Measurements from ENCODE around the gene ANAPC15. TPM values are rescaled to one million over a fixed set of nuclear protein-coding genes. Genes with fewer than 3 reads are reported as not detected.

The ANAPC15 gene
- total and polyA plus RNA-seq, 2 of the 4 experiments (the other 2 are of a cell fraction), result 66.3 to 84.2 TPM

DNA sequence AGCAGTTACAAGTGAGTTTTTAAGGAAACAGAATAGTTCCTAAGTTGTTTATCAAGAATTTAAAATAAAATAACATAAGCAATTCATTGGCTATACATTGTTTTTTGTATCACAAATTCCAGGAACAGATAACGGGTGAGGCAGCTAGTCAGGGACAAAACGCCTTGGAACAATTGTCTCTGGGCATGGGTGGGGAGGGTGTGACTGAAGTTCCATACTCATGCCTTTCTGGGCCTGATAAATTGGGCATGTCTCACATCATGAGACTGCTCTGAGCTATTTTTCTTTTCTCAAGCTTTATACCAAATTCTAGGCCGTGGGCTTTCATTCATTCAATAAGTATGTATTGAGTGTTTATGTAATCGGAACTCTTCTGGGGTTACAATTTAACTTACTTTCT lies 44.6 kb upstream of the ANAPC15 start (continued):
- no peak for TF ChIP-seq RCOR1 (IDR thresholded peaks at IDR 0.05; ENCODE audit: insufficient replicate concordance, low read length)

DNA sequence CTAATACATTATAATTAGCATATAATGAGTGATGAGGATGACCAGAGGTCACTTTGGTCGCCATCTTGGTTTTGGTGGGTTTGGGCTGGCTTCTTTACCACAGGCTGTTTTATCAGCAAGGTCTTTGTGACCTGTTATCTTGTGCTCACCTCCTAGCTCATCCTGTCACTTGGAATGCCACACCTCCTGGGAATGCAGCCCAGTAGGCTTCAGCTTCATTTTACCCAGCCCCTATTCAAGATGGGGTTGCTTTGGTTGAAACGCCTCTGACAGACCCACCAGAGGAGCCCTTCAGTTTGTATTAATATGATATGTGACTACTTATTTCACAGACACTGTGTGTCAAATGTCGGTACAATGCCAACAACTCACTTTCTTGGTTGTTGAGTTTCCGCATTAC lies 43.3 kb upstream of the ANAPC15 start:
- Histone ChIP-seq H3K9me3 (ENCODE audit: control insufficient read depth, insufficient read depth, low read length) (no peaks in the 10 kb centered on the region), H3K4me3 (ENCODE audit: insufficient read depth, low read depth, low read length) (no peak overlapping the region), H3K4me1 (ENCODE audit: control insufficient read depth, insufficient read depth, low read length) (peaks cover 2% of the 10 kb centered on the region), H3K9me1 (ENCODE audit: insufficient read depth, low read length) (no peaks in the 10 kb centered on the region), H3K14ac (replicated peaks; ENCODE audit: low read depth, low read length) (no peak overlapping the region), H3K9ac (ENCODE audit: low read depth, low read length) (no peak overlapping the region), H3K27ac (ENCODE audit: insufficient read depth, low read length) (no peak overlapping the region), H2AK9ac (replicated peaks; ENCODE audit: low read depth, low read length, poor library complexity) (no peak overlapping the region), H3K23ac (ENCODE audit: low read depth, low read length) (no peak overlapping the region), H2BK5ac (ENCODE audit: low read depth, low read length, poor library complexity, severe bottlenecking) (no peak overlapping the region), H2AFZ (replicated peaks; ENCODE audit: low read length, poor library complexity) (no peak overlapping the region), H2AK5ac (ENCODE audit: low read depth, low read length) (no peak overlapping the region), H4K91ac (ENCODE audit: insufficient read depth, low read depth, low read length) (no peak overlapping the region), H3K79me1 (ENCODE audit: low read depth in 1 of 2, low read length in 2 of 2) (no peaks in the 10 kb centered on the region), H2BK20ac (ENCODE audit: low read depth, low read length) (no peak overlapping the region), H2BK15ac (ENCODE audit: low read depth, low read length) (no peak overlapping the region), H3K56ac (ENCODE audit: extremely low read depth, insufficient read depth, low read length) (no peak overlapping the region), H4K20me1 (ENCODE audit: insufficient read depth, low read length) (no peaks in the 10 kb centered on the region), H4K5ac (ENCODE audit: low read depth, low read length) (no peak overlapping the region), H3K18ac (ENCODE audit: low read depth, low read length) (no peak overlapping the region), H4K8ac (ENCODE audit: low read depth in 2 of 2, low read length in 2 of 2) (no peak overlapping the region), H2BK120ac (ENCODE audit: low read depth, low read length) (no peak overlapping the region), H3K4me2 (ENCODE audit: low read depth, low read length) (no peak overlapping the region), H3K4ac (ENCODE audit: low read depth, low read length) (no peak overlapping the region), H3K27me3 (ENCODE audit: control insufficient read depth, insufficient read depth, low read length) (peaks cover 18% of the 10 kb centered on the region), H3K36me3 (ENCODE audit: control insufficient read depth, insufficient read depth, low read length) (no peaks in the 10 kb centered on the region)
- intact Hi-C loops (cut with micrococcal nuclease) (no loop called here), in situ Hi-C loops (cut with MboI; ENCODE audit: low sequenced_read_pairs) (no loop called here), dilution Hi-C loops (cut with HindIII; ENCODE audit: low sequenced_read_pairs, unreplicated experiment) (no loop called here)
- WGBS, 2 experiments (ENCODE audit: extremely low coverage in 2 of 2, insufficient read length in 1 of 2), result no CpG with 5 or more reads among the region's 4 CpGs
- ATAC-seq (ENCODE audit: low read depth), result no peak
- TF ChIP-seq RCOR1 (IDR thresholded peaks at IDR 0.05; ENCODE audit: insufficient replicate concordance, low read length) (no peak), FOS (IDR thresholded peaks at IDR 0.05; ENCODE audit: low read depth, low read length) (no peak), POLR2A (IDR thresholded peaks at IDR 0.05; ENCODE audit: low read depth, low read length) (no peak)
- ChIA-PET CTCF (no interaction called here), POLR2A (ENCODE audit: unreplicated experiment) (no interaction called here)
- BruUV-seq (replicated peaks), result no TSS peak
- no peak for DNase-seq
